Large intestine (tissue), 3 donors: ENCODE measurements around the gene RIPK3. TPM values are rescaled to one million over a fixed set of nuclear protein-coding genes. Genes with fewer than 3 reads are reported as not detected.

ENCODE experiments used
- DNase-seq, 2 donors: peaks; one replicate each; pipeline versions ENCODE4 v3.0.0 to v3.0.0-alpha.2; 2013
- H3K27ac ChIP-seq: one replicate; pipeline ENCODE4 v1.5.1; 2013; ENCODE audit warnings: low read length
- H3K27me3 ChIP-seq: 2 replicates; pipeline ENCODE4 v1.6.1; 2013; ENCODE audit warnings: low read length; ENCODE audit not compliant: control insufficient read depth, insufficient read depth
- H3K36me3 ChIP-seq: 2 replicates; pipeline ENCODE4 v1.6.1; 2013; ENCODE audit warnings: low read length; ENCODE audit not compliant: control insufficient read depth, insufficient read depth
- H3K4me1 ChIP-seq: one replicate; pipeline ENCODE4 v1.6.1; 2013; ENCODE audit warnings: low read length; ENCODE audit not compliant: control insufficient read depth, insufficient read depth
- H3K4me3 ChIP-seq: one replicate; pipeline ENCODE4 v1.5.1; 2013; ENCODE audit warnings: low read length
- H3K9me3 ChIP-seq: one replicate; pipeline ENCODE4 v1.6.1; 2013; ENCODE audit warnings: mild to moderate bottlenecking, low read depth, low read length, moderate library complexity; ENCODE audit not compliant: control insufficient read depth
- WGBS: methylation state at CpG from one replicate; pipeline ENCODE4 v1.1.5; 2013; ENCODE audit warnings: low lambda C conversion rate; ENCODE audit not compliant: insufficient coverage; 5-methylcytosine and 5-hydroxymethylcytosine counted together
- polyA plus RNA-seq: library from polyadenylated mRNA; unstranded; fragments of 120-200 nt; gene quantifications from one replicate; pipeline ENCODE4 v1.2.1, GENCODE V29; 2013

Gene RIPK3
- polyA plus RNA-seq, 1 donor = 14.8 TPM

DNA sequence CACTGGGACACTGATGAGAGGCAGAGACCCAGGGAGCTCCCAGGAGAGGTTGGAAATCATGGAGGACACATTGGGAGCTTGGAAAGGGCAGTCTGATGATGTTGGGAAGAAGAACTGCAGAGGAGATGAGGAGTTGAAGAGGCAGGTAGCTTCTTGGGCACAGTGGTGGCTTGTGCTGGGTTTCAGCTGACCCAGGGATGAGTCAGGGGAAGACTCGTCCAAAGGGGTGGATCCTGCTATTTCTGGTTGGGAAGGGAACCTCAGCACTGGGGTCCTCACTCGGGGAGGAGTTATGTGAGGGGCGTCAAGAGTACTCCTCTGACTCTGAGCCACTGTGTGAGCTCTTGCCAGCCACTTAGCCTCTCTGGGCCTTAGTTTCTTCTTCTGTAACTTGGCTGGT lies 16.4 kb downstream of the RIPK3 start:
- Histone ChIP-seq H3K27ac (no peak overlapping the region), H3K36me3 (no peaks in the 10 kb centered on the region), H3K9me3 (no peaks in the 10 kb centered on the region), H3K4me1 (no peaks in the 10 kb centered on the region), H3K27me3 (peaks cover 14% of the 10 kb centered on the region), H3K4me3 (no peak overlapping the region)
- WGBS = no CpG with 5 or more reads among the region's 3 CpGs
- no peak for DNase-seq

DNA sequence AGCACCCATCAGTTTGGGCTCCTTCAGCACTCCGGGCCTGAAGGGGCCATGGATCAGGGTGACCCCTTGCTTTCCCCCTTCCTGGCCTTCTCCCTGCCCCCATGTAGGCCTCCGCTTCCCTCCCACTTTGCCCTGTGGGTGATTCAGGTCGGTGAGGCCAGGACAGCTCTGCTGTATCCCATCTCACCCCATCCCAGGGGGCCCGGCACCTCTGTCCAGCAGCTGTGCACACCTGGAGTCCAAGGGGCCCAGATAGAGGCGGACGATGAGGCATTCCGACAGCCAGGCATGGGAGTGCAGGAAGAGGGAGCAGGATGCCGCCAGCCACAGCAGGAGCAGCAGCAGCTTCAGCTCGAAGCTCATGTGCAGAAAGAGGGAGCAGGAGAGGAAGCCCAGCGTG lies 17.1 kb downstream of the RIPK3 start:
- Histone ChIP-seq H3K36me3 (no peaks in the 10 kb centered on the region), H3K4me1 (no peaks in the 10 kb centered on the region), H3K4me3 (no peak overlapping the region), H3K27ac (no peak overlapping the region), H3K9me3 (no peaks in the 10 kb centered on the region), H3K27me3 (peaks cover 20% of the 10 kb centered on the region)
- DNase-seq = no peak
- no CpG with 5 or more reads among the region's 10 CpGs for WGBS

DNA sequence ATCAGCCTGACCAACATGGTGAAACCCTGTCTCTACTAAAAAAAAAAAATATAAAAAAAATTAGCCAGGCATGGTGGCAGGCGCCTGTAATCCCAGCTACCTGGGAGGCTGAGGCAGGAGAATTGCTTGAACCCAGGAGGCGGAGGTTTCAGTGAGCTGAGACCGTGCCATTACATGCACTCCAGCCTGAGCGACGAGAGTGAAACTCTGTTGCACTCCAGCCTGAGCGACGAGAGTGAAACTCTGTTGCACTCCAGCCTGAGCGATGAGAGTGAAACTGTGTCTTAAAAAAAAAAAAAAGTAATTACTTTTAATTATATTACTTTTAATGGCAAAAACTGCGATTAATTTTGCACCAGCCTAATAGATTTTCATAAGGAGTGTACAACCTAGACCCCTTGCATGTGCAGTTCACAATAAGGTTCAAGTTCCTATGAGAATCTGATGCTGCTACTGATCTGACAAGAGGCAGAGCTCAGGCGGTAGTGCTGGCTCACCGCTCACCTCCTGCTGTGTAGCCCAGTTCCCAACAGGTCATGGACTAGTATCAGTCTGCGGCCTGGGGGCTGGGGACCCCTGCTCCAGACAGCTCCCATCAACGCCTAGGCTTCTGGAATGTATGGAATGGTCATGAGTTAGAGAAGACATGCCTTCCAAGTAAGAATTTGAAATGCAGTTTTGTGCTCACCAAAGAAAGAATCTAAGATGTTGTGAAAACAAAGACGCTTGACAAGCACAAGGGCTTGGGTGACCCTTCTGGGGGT lies 18.4 kb downstream of the RIPK3 start:
- Histone ChIP-seq H3K9me3 (peaks cover 3% of the 10 kb centered on the region), H3K36me3 (no peaks in the 10 kb centered on the region), H3K27ac (no peak overlapping the region), H3K4me1 (peaks cover 3% of the 10 kb centered on the region), H3K27me3 (peaks cover 33% of the 10 kb centered on the region), H3K4me3 (no peak overlapping the region)
- DNase-seq = no peak
- WGBS = 83% methylated on average over 2 of the region's 14 CpGs

DNA sequence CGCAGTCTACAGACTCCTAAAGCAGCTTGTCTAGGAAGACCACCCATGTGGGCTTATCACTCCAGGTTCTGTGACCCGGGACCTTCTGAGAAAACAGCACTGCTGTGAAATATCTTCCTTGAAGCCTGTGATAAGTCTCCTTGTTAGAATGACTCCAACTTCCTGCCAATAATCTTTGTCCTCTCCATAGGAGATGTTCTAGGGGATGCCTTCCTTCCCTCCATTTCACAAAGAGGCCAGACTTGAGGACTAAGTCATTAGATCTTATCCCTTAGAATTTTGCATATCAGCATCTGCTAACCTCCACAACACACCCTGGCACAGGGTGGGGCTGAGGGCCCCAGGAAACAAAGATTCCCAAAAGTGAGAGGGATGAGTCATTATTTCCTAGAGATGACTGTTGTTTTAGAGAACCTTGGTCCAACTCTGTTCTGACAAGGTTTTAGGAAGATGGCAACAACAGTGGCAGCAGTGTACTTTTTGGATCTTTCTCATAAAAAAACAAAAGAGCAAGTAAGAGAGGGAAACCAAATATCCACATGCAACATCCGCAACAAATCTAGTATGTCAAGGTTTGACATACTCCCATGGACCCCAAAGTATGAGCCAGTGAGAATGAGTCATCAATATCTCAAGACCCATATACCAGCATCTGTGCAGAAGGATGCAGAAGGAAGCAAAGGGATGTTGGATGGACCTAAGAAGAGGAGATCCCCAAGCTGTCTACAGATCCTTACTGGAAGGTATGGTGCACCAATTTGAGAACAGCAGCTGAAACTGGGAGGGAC lies 22.5 kb downstream of the RIPK3 start:
- WGBS = no CpG with 5 or more reads among the region's 3 CpGs
- no peak overlapping the region for H3K27ac ChIP-seq
- H3K4me1 ChIP-seq = peaks cover 6% of the 10 kb centered on the region
- H3K36me3 ChIP-seq = no peaks in the 10 kb centered on the region
- H3K9me3 ChIP-seq = peaks cover 7% of the 10 kb centered on the region
- no peak overlapping the region for H3K4me3 ChIP-seq
- H3K27me3 ChIP-seq = peaks cover 48% of the 10 kb centered on the region
- no peak for DNase-seq

DNA sequence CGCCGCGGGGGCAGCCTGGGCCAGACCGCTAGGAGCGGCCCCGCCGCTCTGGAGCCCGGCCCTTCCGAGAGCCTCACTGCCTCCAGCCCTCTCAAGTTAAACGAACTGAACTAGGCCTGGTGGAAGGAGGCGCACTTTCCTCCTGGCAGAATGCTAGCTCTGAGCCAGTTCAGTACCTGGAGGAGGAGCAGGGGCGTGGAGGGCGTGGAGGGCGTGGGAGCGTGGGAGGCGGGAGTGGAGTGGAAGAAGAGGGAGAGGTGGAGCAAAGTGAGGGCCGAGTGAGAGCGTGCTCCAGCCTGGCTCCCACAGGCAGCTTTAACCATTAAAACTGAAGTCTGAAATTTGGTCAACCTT lies 23.2 kb downstream of the RIPK3 start:
- H3K27ac ChIP-seq = no peak overlapping the region

DNA sequence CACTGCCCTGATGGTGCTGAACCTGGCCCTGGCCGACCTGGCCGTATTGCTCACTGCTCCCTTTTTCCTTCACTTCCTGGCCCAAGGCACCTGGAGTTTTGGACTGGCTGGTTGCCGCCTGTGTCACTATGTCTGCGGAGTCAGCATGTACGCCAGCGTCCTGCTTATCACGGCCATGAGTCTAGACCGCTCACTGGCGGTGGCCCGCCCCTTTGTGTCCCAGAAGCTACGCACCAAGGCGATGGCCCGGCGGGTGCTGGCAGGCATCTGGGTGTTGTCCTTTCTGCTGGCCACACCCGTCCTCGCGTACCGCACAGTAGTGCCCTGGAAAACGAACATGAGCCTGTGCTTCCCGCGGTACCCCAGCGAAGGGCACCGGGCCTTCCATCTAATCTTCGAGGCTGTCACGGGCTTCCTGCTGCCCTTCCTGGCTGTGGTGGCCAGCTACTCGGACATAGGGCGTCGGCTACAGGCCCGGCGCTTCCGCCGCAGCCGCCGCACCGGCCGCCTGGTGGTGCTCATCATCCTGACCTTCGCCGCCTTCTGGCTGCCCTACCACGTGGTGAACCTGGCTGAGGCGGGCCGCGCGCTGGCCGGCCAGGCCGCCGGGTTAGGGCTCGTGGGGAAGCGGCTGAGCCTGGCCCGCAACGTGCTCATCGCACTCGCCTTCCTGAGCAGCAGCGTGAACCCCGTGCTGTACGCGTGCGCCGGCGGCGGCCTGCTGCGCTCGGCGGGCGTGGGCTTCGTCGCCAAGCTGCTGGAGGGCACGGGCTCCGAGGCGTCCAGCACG lies 23.8 kb downstream of the RIPK3 start:
- no peaks in the 10 kb centered on the region for H3K36me3 ChIP-seq
- peaks cover 48% of the 10 kb centered on the region for H3K27me3 ChIP-seq
- H3K4me1 ChIP-seq = peaks cover 6% of the 10 kb centered on the region
- peak in 1 of 2 donors; percentile 64 for DNase-seq
- WGBS = no CpG with 5 or more reads among the region's 70 CpGs
- peaks cover 7% of the 10 kb centered on the region for H3K9me3 ChIP-seq
- no peak overlapping the region for H3K4me3 ChIP-seq
- no peak overlapping the region for H3K27ac ChIP-seq

More for the DNA sequence above, 23.2 kb downstream of the RIPK3 start:
- DNase-seq = no peak
- peaks cover 6% of the 10 kb centered on the region for H3K4me1 ChIP-seq
- no peaks in the 10 kb centered on the region for H3K36me3 ChIP-seq
- WGBS = no CpG with 5 or more reads among the region's 18 CpGs
- peaks cover 48% of the 10 kb centered on the region for H3K27me3 ChIP-seq
- no peak overlapping the region for H3K4me3 ChIP-seq
- H3K9me3 ChIP-seq = peaks cover 7% of the 10 kb centered on the region

DNA sequence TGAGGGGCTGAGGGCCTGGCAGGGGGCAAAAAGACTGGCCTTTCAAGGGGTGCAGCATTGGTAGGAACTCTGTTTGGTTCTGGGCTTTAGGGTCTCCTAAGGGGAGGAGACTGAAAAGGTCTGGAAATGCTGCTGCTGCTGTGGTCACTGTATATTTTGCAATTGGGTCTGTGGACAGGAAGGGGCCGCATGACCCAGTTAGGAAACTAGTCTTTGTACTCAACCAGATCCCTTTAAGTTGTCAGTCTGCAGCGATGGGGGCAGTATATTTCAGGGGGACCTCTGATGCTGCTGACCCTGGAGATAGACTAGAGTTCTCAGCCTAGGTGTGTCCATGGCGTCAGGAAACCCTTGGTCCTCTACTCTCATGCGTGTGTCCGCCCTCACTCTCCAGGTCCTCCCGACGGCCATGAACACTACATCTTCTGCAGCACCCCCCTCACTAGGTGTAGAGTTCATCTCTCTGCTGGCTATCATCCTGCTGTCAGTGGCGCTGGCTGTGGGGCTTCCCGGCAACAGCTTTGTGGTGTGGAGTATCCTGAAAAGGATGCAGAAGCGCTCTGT lies 24.5 kb downstream of the RIPK3 start:
- Histone ChIP-seq H3K27ac (no peak overlapping the region), H3K27me3 (peaks cover 48% of the 10 kb centered on the region), H3K9me3 (peaks cover 7% of the 10 kb centered on the region), H3K4me3 (no peak overlapping the region), H3K36me3 (no peaks in the 10 kb centered on the region), H3K4me1 (peaks cover 8% of the 10 kb centered on the region)
- no CpG with 5 or more reads among the region's 10 CpGs for WGBS
- DNase-seq = no peak

DNA sequence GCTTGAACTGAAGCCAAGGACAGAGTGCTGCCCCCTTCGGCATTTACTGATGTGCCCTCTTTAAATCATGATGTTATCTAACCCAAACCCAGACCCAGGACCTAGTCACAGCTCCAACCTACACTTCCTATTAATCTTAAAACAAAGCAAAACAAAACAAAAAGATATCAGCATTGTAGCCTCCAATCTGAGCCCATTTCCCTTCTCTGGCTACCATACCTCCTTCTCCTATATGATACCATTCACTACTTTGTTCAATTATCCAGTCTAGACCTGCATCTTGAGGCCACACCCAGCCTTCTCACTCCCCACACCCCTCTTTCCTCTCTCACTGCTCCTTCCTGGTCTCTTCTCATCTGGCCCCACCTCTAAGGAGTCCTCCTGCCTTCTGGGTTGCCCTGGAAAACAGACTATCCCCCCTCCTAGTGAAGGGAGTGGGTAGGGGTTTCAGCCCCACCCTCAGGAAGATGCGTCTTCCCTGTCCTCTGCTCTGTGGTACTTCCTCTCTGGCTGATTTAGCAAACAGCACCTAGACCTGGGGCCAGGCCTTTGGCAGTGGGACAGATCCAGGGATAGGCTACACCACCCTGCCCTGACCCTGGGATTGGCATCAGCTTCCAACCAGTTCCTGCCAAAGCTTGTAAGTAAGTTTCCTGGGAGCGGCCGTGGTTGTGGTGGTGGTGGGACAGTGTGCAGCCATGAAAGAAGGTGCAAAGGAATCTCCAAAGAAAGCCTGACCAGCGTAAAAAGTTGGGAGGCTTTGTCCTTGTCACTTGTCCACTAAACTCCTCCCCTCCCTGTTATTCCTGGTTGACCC lies 25.2 kb downstream of the RIPK3 start:
- no peak overlapping the region for H3K4me3 ChIP-seq
- peaks cover 46% of the 10 kb centered on the region for H3K27me3 ChIP-seq
- H3K27ac ChIP-seq = no peak overlapping the region
- no peak for DNase-seq
- no peaks in the 10 kb centered on the region for H3K36me3 ChIP-seq
- peaks cover 7% of the 10 kb centered on the region for H3K9me3 ChIP-seq
- no CpG with 5 or more reads among the region's 5 CpGs for WGBS
- peaks cover 16% of the 10 kb centered on the region for H3K4me1 ChIP-seq

DNA sequence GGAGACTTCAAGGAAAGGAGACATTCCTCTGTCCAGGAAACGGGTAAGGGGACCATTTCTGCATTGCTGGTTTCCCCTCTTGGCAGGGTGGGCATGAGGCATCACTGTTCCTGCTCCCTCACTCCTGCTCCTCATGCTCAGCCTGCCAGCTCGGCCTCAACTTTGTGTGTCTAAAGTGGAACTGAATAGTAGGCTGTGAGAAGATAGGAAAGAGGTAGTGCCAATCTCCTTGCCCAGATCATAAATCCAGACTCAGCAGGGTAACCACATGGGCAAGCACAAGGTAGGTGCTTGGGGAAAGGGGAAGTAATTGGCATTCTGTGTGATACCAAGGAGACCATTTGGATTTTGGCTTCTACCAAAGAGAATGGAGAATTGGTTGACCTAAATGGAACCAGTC lies 25.9 kb downstream of the RIPK3 start:
- peaks cover 7% of the 10 kb centered on the region for H3K9me3 ChIP-seq
- no CpG with 5 or more reads among the region's 2 CpGs for WGBS
- H3K27ac ChIP-seq = no peak overlapping the region
- H3K36me3 ChIP-seq = no peaks in the 10 kb centered on the region
- H3K4me1 ChIP-seq = peaks cover 21% of the 10 kb centered on the region
- H3K4me3 ChIP-seq = no peak overlapping the region
- DNase-seq = no peak
- peaks cover 40% of the 10 kb centered on the region for H3K27me3 ChIP-seq
